ENCODE data around the gene C6orf132. TPM values are rescaled to one million over a fixed set of nuclear protein-coding genes. Genes with fewer than 3 reads are reported as not detected.

The C6orf132 gene
- total RNA-seq, 1 experiment from 2014 or later = 48.4 TPM

DNA sequence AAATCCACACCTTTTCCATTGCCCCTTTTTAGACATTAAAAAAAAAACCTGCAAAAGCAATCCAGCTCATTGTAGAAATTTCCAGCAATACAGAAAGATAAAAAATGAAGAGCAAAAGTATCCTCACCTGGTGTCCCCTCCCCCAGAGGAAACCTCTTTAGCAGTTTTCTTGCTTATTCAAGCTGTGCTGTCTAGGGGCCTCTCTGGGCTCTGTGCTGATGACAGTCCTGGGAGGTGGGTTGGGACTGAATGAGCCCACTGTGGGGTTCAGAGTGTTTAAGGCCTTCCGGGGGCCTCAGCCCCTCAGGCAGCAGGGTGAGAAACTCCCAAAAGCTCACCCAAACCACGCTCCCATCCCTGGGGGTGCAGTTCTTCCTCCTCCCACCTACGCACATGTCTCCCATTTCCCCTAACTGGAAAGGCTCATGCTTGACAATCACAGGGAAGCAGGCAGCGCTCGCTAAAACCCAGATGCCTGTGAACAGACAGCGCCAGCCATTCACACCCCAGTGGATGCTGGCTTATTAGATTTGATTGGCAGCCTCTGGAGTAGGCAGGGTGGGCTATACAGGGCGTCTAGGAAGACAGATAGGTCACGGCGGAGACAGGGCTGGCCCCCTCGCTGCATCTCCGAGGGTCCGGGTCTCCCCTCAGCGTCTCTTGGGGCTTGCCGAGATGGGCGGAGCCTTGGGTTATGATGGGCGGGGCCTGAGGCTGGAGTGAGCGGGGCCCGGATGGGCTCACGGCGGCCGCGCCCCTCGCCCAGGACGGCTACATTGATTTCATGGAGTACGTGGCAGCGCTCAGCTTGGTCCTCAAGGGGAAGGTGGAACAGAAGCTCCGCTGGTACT is 35.3 kb upstream of the C6orf132 start:
- no peak overlapping the region for H3K18ac ChIP-seq (ENCODE audit: insufficient read length, low read depth, low read length)
- peak; percentile 88 for DNase-seq
- peak overlapping the region; percentile 80 for H3K4me2 ChIP-seq (ENCODE audit: insufficient read depth, insufficient read length, low read length)
- H2BK5ac ChIP-seq (ENCODE audit: insufficient read length, low read length) = no peak overlapping the region
- H3K79me1 ChIP-seq (ENCODE audit: insufficient read depth, low read depth, low read length, poor library complexity, severe bottlenecking) = no peaks in the 10 kb centered on the region
- H3K9me3 ChIP-seq (ENCODE audit: control insufficient read depth, low read depth, low read length) = no peaks in the 10 kb centered on the region
- H3K56ac ChIP-seq (ENCODE audit: insufficient read length, low read depth, low read length) = no peak overlapping the region
- no peak overlapping the region for H2BK120ac ChIP-seq (ENCODE audit: low read depth, low read length, poor library complexity, severe bottlenecking)
- H4K91ac ChIP-seq (ENCODE audit: insufficient read length, low read depth, low read length) = no peak overlapping the region
- no peak overlapping the region for H2BK20ac ChIP-seq (ENCODE audit: low read depth, low read length, poor library complexity, severe bottlenecking)
- no peak overlapping the region for H3K27ac ChIP-seq (ENCODE audit: insufficient read length, low read depth, low read length)
- H3K4me1 ChIP-seq (ENCODE audit: insufficient read depth, low read length) = no peaks in the 10 kb centered on the region; the same call in none of the 2 replicates
- no peaks in the 10 kb centered on the region for H4K20me1 ChIP-seq (ENCODE audit: control insufficient read depth, insufficient read depth, insufficient read length)
- Mint-ChIP-seq H3K9me3 (no peaks in the 10 kb centered on the region; a peak in 1 of 5 replicates), H3K36me3 (ENCODE audit: insufficient read depth in 1 of 3, low read depth in 3 of 3) (peaks cover 6 to 15% (median 7%) of the 10 kb centered on the region in 3 experiments; a peak in 6 of 7 replicates), H3K27ac (peak overlapping the region; percentile 89 to 96 (median 92)), H3K4me3 (peak overlapping the region; percentile 79 to 85), H3K27me3 (ENCODE audit: low read depth) (no peaks in the 10 kb centered on the region; the same call in 1 of the 2 replicates), H3K4me1 (peaks cover 50 to 71% of the 10 kb centered on the region in 2 experiments)
- WGBS (ENCODE audit: extremely low coverage, insufficient read length, low lambda C conversion rate) = no CpG with 5 or more reads among the region's 27 CpGs
- no peak overlapping the region for H4K5ac ChIP-seq (ENCODE audit: insufficient read length, low read depth, low read length)
- H2AFZ ChIP-seq (ENCODE audit: low read length) = no peak overlapping the region
- no peak overlapping the region for H2BK15ac ChIP-seq (ENCODE audit: low read depth, low read length)
- no peak overlapping the region for H4K8ac ChIP-seq (replicated peaks; ENCODE audit: insufficient read length, low read depth, low read length)
- no peak overlapping the region for H3K23ac ChIP-seq (ENCODE audit: insufficient read length, low read depth, low read length)
- H3K4ac ChIP-seq (ENCODE audit: low read depth, low read length) = no peak overlapping the region
- H3K27me3 ChIP-seq (ENCODE audit: insufficient read depth, low read length) = no peaks in the 10 kb centered on the region; the same call in 1 of the 2 replicates
- TF ChIP-seq, protein P1, sequence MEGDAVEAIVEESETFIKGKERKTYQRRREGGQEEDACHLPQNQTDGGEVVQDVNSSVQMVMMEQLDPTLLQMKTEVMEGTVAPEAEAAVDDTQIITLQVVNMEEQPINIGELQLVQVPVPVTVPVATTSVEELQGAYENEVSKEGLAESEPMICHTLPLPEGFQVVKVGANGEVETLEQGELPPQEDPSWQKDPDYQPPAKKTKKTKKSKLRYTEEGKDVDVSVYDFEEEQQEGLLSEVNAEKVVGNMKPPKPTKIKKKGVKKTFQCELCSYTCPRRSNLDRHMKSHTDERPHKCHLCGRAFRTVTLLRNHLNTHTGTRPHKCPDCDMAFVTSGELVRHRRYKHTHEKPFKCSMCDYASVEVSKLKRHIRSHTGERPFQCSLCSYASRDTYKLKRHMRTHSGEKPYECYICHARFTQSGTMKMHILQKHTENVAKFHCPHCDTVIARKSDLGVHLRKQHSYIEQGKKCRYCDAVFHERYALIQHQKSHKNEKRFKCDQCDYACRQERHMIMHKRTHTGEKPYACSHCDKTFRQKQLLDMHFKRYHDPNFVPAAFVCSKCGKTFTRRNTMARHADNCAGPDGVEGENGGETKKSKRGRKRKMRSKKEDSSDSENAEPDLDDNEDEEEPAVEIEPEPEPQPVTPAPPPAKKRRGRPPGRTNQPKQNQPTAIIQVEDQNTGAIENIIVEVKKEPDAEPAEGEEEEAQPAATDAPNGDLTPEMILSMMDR (conservative IDR thresholded peaks at IDR 0.05) = no peak
- no peak overlapping the region for H3K14ac ChIP-seq (ENCODE audit: insufficient read depth, low read length)
- no peak overlapping the region for H3T11ph ChIP-seq (ENCODE audit: low read length)
- no peak overlapping the region for H2BK12ac ChIP-seq (ENCODE audit: insufficient read length, low read depth, low read length)
- H3K23me2 ChIP-seq (ENCODE audit: insufficient read length, low read depth, low read length, poor library complexity, severe bottlenecking) = peaks cover 13% of the 10 kb centered on the region
- no peaks in the 10 kb centered on the region for H3K79me2 ChIP-seq (ENCODE audit: insufficient read depth, low read length)
- peak overlapping the region; percentile 35 for H3K9ac ChIP-seq (ENCODE audit: extremely low read depth, insufficient read length, low read length)
- H2AK5ac ChIP-seq (ENCODE audit: insufficient read length, low read length) = no peak overlapping the region
